Epithelial cell of proximal tubule (primary cell): ENCODE data around the gene PVALEF. TPM values are rescaled to one million over a fixed set of nuclear protein-coding genes. Genes with fewer than 3 reads are reported as not detected.

ENCODE experiments used
- DNase-seq: peaks from one replicate; pipeline ENCODE4 v3.0.0-alpha.2; 2011; ENCODE audit warnings: low read depth
- H3K4me3 ChIP-seq: 2 replicates; pipeline ENCODE4 v1.5.1; 2011; ENCODE audit warnings: low read depth, mild to moderate bottlenecking, low read length
- CTCF ChIP-seq: conservative IDR thresholded peaks from 2 replicates; pipeline ENCODE4 v1.5.1; 2012; ENCODE audit warnings: low read depth, mild to moderate bottlenecking, low read length
- total RNA-seq: library from RNA; depleted of rRNA; stranded (reverse); fragments of >200 nt; gene quantifications from 2 replicates; pipeline ENCODE4 v1.2.3, GENCODE V29; 2015

The PVALEF gene
- total RNA-seq, 1 donor from 2014 or later = not detected

- DNase-seq = no peak
- no peak for TF ChIP-seq CTCF
- H3K4me3 ChIP-seq = no peak overlapping the region
Observed at GRCh38 chr17:81167638-81168037, 2.3 kb downstream of the PVALEF start.

- no peak overlapping the region for H3K4me3 ChIP-seq
- no peak for DNase-seq
- TF ChIP-seq CTCF = no peak
Observed at GRCh38 chr17:81169870-81170309, 4.6 kb downstream of the PVALEF start.

GRCh38 chr17:81170727-81171494 lies 5.6 kb downstream of the PVALEF start:
- no peak overlapping the region for H3K4me3 ChIP-seq
- no peak for DNase-seq
- TF ChIP-seq CTCF = no peak

GRCh38 chr17:81171941-81172340 lies 6.6 kb downstream of the PVALEF start:
- no peak for DNase-seq
- no peak overlapping the region for H3K4me3 ChIP-seq
- TF ChIP-seq CTCF = no peak

- no peak overlapping the region for H3K4me3 ChIP-seq
- no peak for DNase-seq
- no peak for TF ChIP-seq CTCF
Observed at GRCh38 chr17:81173052-81173761, 7.9 kb downstream of the PVALEF start.

GRCh38 chr17:81173762-81174155 lies 8.5 kb downstream of the PVALEF start:
- no peak for TF ChIP-seq CTCF
- DNase-seq = no peak
- no peak overlapping the region for H3K4me3 ChIP-seq
